Measurements from ENCODE around the gene TRAPPC12. TPM values are rescaled to one million over a fixed set of nuclear protein-coding genes. Genes with fewer than 3 reads are reported as not detected.

TRAPPC12 gene
- total RNA-seq, 1 donor from 2014 or later: 98.7 TPM

DNA sequence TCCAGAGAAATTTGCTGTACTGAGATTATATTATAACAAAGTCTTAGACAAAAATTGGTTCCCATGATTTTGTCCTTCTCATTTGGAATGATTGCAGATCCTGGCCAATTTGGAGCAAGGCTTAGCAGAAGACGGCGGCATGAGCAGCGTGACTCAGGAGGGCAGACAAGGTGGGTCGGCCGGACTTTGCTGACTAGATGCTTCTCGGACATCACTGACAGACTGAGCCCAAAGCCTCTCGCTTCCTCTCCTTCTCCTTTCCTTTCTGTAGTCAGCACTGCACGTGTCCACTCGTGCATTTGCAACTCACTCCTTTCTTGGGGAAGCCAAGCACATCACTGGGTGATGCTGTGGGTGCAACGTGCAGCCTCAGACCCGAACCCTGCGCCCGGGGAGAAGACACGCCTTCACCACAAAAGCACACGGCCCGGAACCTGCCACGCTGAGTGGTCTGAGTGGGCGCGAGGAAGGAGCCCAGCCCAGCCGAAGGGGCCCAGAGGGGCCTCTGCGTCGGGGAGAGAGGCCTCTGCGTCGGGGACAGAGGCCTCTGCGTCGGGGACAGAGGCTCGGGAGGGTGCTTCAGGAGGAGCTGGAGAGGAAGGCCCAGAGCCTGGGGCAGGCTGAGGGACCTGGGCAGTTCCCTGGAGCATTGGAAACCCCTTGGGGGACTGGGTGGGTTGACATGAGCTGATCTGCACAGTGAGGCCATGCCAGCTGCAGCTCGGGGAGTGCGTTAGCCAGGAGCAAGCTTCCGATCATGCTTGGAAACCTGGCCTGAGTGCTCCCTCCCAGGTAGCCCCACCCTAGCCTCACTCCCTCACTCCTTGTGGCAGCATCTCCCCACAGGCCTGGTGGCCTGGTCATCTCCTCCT lies 78.3 kb downstream of the TRAPPC12 start:
- Mint-ChIP-seq H3K9me3 (no peaks in the 10 kb centered on the region), H3K36me3 (peaks cover 17% of the 10 kb centered on the region), H3K27me3 (no peaks in the 10 kb centered on the region), H3K27ac (no peak overlapping the region), H3K4me3 (no peak overlapping the region), H3K4me1 (ENCODE audit: unreplicated experiment) (peaks cover 8% of the 10 kb centered on the region)
- DNase-seq (ENCODE audit: extremely low spot score, unreplicated experiment): peak; percentile 50
- TF ChIP-seq, protein P1, sequence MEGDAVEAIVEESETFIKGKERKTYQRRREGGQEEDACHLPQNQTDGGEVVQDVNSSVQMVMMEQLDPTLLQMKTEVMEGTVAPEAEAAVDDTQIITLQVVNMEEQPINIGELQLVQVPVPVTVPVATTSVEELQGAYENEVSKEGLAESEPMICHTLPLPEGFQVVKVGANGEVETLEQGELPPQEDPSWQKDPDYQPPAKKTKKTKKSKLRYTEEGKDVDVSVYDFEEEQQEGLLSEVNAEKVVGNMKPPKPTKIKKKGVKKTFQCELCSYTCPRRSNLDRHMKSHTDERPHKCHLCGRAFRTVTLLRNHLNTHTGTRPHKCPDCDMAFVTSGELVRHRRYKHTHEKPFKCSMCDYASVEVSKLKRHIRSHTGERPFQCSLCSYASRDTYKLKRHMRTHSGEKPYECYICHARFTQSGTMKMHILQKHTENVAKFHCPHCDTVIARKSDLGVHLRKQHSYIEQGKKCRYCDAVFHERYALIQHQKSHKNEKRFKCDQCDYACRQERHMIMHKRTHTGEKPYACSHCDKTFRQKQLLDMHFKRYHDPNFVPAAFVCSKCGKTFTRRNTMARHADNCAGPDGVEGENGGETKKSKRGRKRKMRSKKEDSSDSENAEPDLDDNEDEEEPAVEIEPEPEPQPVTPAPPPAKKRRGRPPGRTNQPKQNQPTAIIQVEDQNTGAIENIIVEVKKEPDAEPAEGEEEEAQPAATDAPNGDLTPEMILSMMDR (conservative IDR thresholded peaks at IDR 0.05): no peak

DNA sequence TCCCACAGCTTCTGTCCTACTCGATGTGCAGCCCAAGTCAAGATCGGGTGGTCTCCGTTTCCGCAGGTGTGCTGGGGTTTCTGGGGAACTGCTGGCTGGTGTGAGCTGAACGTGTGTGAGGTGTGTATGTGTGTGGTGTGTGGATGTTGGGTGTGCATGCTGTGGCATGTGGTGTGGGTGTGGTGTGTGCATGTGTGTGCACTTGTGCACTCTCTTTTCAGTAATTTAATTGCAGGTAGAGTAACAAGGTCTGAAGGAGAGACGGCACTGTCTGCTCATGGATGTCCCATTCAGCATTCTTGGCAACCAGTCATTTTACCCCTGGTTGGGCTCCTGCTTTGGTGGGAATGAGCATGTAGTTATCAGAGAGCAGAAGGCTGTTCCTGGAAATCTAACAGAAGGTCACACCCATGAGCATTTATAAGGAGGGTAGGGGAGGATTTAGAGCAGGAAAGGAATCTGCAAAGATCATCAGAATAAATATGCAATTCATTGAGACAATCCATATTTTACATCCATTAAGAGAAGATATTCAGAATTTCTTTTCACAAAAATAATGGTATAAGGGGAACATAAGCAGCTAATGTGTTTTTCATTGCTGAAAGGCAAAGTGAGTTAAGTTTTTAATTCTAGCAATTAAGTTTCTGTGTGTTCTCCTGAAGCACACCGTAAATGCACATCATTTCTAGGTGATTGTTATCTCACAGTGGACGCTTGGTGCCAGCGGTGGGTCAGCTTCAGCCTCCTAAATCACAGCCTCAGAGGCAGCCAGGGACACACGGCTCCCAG lies 79.1 kb downstream of the TRAPPC12 start:
- Mint-ChIP-seq H3K9me3 (no peaks in the 10 kb centered on the region), H3K27me3 (no peaks in the 10 kb centered on the region), H3K36me3 (peaks cover 17% of the 10 kb centered on the region), H3K27ac (no peak overlapping the region), H3K4me1 (ENCODE audit: unreplicated experiment) (peaks cover 8% of the 10 kb centered on the region), H3K4me3 (no peak overlapping the region)
- TF ChIP-seq, protein P1 (conservative IDR thresholded peaks at IDR 0.05): no peak
- no peak for DNase-seq (ENCODE audit: extremely low spot score, unreplicated experiment)

DNA sequence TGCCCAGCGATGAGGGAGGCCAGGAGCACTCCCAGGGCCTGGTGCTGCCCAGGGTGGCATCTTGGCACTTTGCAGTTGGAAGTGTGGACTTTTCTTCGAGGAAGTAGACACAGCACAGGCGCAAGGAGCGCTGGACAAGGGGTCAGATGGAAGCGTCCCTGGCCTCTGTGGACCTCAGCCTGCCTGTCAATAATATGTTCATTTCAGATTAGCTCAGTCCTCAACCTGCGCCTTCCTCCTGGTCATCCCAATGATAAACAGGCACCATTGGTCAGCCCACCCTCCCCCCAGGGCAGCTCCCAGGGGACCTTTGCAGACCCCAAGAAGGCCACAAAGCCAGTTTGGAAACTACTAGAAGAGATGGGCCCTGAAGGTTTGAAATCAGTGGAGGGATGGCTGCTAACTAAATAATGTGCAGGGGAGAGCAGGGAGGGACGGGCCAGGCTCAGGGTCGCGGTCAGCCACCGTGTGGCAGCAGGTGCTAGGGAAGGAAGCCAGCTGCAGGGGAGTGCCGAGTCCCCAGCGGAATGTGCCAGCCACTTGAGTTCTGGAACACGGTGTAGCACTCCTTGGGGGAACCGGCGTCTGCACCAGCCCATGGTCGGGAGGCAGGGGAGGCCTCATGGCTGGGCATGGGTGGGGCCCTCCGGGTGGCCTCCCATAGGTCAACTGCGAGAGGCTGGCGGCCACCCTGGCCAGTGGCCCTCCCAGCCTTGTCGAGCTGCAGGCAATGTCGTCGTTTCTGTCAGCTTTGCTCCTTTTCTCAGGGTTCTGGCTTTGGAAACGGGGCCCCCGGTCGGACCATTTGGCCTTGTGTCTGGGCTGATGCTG lies 79.9 kb downstream of the TRAPPC12 start:
- H3K4me1 Mint-ChIP-seq (ENCODE audit: unreplicated experiment): peaks cover 8% of the 10 kb centered on the region
- H3K36me3 Mint-ChIP-seq: peaks cover 13% of the 10 kb centered on the region
- H3K27ac Mint-ChIP-seq: no peak overlapping the region
- no peaks in the 10 kb centered on the region for H3K9me3 Mint-ChIP-seq
- no peak overlapping the region for H3K4me3 Mint-ChIP-seq
- no peaks in the 10 kb centered on the region for H3K27me3 Mint-ChIP-seq
- TF ChIP-seq, protein P1 (conservative IDR thresholded peaks at IDR 0.05): no peak
- DNase-seq (ENCODE audit: extremely low spot score, unreplicated experiment): peak; percentile 62

DNA sequence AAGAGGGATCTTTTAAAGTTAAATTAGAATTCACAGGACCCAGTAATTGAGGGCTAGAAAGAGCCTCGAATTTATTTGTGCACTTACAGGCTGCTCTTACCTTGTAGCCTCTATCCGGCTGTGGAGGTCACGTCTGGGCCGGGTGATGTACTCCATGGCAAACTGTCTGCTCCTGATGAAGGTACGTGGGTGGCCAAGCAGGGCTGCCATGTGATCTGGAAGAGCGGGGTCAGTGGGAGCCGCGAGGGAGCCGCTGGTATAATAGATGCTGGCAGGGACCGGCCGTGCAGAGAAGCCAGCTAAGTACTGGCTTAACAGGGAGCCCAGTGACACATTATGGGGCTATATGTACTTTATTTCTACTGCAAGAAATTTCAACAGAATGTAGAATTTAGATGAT lies 80.7 kb downstream of the TRAPPC12 start:
- no peaks in the 10 kb centered on the region for H3K9me3 Mint-ChIP-seq
- H3K36me3 Mint-ChIP-seq: peaks cover 13% of the 10 kb centered on the region
- TF ChIP-seq, protein P1 (conservative IDR thresholded peaks at IDR 0.05): no peak
- peak; percentile 32 for DNase-seq (ENCODE audit: extremely low spot score, unreplicated experiment)
- H3K27me3 Mint-ChIP-seq: no peaks in the 10 kb centered on the region
- no peak overlapping the region for H3K27ac Mint-ChIP-seq
- H3K4me1 Mint-ChIP-seq (ENCODE audit: unreplicated experiment): peaks cover 8% of the 10 kb centered on the region
- no peak overlapping the region for H3K4me3 Mint-ChIP-seq

All from type B pancreatic cell (in vitro differentiated cells).